ENCODE results near the gene TMPRSS4. TPM values are rescaled to one million over a fixed set of nuclear protein-coding genes. Genes with fewer than 3 reads are reported as not detected.
A peak's percentile ranks its signal among the peaks of the same experiment; 100 is the strongest.

TMPRSS4 gene
- total and polyA plus RNA-seq, 9 of the 15 experiments (the other 6 are each of a cell fraction or from before 2014, with no cell fraction given): 4.0 to 10.0 (median 5.6) TPM

GRCh38 chr11:118126082-118126838 lies 49.4 kb downstream of the TMPRSS4 start (continued):
- TF ChIP-seq IRF9 (tag; IDR thresholded peaks at IDR 0.05) (no peak), NCOA2 (IDR thresholded peaks at IDR 0.05; ENCODE audit: partially characterized antibody in 2 of 2) (no peak), CAMTA2 (CRISPR knock-in tag; conservative IDR thresholded peaks at IDR 0.05) (no peak), TBP (optimal IDR thresholded peaks at IDR 0.05; ENCODE audit: low read depth, low read length) (peak; percentile 97), POLR3G (IDR thresholded peaks at IDR 0.05; ENCODE audit: extremely low read depth, insufficient read length, insufficient replicate concordance) (no peak), SMARCA4 (IDR thresholded peaks at IDR 0.05) (no peak), NCOA4 (IDR thresholded peaks at IDR 0.05; ENCODE audit: partially characterized antibody) (no peak), HNRNPLL (IDR thresholded peaks at IDR 0.05; ENCODE audit: low read depth, low read length, poor library complexity, severe bottlenecking) (no peak), DIDO1 (tag; IDR thresholded peaks at IDR 0.05; ENCODE audit: low read depth) (no peak), NFYB (IDR thresholded peaks at IDR 0.05; ENCODE audit: extremely low read depth, insufficient read length) (no peak), FOXA1 (IDR thresholded peaks at IDR 0.05; ENCODE audit: borderline replicate concordance) (no peak), ZC3H11A (IDR thresholded peaks at IDR 0.05; ENCODE audit: low read depth, low read length) (no peak), TEAD2 (tag; IDR thresholded peaks at IDR 0.05) (no peak), MCM7 (IDR thresholded peaks at IDR 0.05) (no peak), MEF2D (tag; conservative IDR thresholded peaks at IDR 0.05; ENCODE audit: low read depth) (no peak), DNMT1 (IDR thresholded peaks at IDR 0.05) (no peak), ETV5 (CRISPR knock-in tag; IDR thresholded peaks at IDR 0.05; ENCODE audit: low read depth) (no peak), MAX (CRISPR knock-in tag; IDR thresholded peaks at IDR 0.05) (no peak), SIN3B (IDR thresholded peaks at IDR 0.05; ENCODE audit: low read depth) (no peak), ZC3H8 (IDR thresholded peaks at IDR 0.05) (peak; percentile 95), MAZ (CRISPR knock-in tag; conservative IDR thresholded peaks at IDR 0.05 in 1 of 2, IDR thresholded peaks at IDR 0.05 in 1 of 2) (peak in 1 of 2 experiments; percentile 38; a peak in 1 of 4 replicates), SIRT6 (IDR thresholded peaks at IDR 0.05; ENCODE audit: low read depth, low read length) (no peak), ESRRB (CRISPR knock-in tag; IDR thresholded peaks at IDR 0.05; ENCODE audit: borderline replicate concordance) (peak; percentile 71; the same call in 1 of the 2 replicates)
- TF ChIP-seq, protein P1, sequence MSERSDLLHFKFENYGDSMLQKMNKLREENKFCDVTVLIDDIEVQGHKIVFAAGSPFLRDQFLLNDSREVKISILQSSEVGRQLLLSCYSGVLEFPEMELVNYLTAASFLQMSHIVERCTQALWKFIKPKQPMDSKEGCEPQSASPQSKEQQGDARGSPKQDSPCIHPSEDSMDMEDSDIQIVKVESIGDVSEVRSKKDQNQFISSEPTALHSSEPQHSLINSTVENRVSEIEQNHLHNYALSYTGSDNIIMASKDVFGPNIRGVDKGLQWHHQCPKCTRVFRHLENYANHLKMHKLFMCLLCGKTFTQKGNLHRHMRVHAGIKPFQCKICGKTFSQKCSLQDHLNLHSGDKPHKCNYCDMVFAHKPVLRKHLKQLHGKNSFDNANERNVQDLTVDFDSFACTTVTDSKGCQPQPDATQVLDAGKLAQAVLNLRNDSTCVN (CRISPR knock-in tag; IDR thresholded peaks at IDR 0.05): peak; percentile 97
- TF ChIP-seq, protein P2, sequence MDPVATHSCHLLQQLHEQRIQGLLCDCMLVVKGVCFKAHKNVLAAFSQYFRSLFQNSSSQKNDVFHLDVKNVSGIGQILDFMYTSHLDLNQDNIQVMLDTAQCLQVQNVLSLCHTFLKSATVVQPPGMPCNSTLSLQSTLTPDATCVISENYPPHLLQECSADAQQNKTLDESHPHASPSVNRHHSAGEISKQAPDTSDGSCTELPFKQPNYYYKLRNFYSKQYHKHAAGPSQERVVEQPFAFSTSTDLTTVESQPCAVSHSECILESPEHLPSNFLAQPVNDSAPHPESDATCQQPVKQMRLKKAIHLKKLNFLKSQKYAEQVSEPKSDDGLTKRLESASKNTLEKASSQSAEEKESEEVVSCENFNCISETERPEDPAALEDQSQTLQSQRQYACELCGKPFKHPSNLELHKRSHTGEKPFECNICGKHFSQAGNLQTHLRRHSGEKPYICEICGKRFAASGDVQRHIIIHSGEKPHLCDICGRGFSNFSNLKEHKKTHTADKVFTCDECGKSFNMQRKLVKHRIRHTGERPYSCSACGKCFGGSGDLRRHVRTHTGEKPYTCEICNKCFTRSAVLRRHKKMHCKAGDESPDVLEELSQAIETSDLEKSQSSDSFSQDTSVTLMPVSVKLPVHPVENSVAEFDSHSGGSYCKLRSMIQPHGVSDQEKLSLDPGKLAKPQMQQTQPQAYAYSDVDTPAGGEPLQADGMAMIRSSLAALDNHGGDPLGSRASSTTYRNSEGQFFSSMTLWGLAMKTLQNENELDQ (CRISPR knock-in tag; IDR thresholded peaks at IDR 0.05; ENCODE audit: borderline replicate concordance): no peak
